Bronchial epithelial cell (primary cell): Measurements from ENCODE around the gene DNAH3. TPM values are rescaled to one million over a fixed set of nuclear protein-coding genes. Genes with fewer than 3 reads are reported as not detected.

ENCODE experiments used
- DNase-seq: peaks from one replicate; pipeline ENCODE4 v3.0.0-alpha.2; 2010; ENCODE audit warnings: low read depth
- FAIRE-seq: peaks from 2 replicates; lab custom pipeline; 2011; peaks lifted over from hg19 to GRCh38; lab: Jason Lieb, UNC
- H3K27me3 ChIP-seq: 2 replicates; pipeline ENCODE4 v1.5.1; 2011; ENCODE audit warnings: low read length; ENCODE audit not compliant: control insufficient read depth, insufficient read depth
- H3K36me3 ChIP-seq: 2 replicates; pipeline ENCODE4 v1.5.1; 2011; ENCODE audit warnings: low read length; ENCODE audit not compliant: control insufficient read depth, insufficient read depth
- H3K4me3 ChIP-seq: 2 replicates; pipeline ENCODE4 v1.5.1; 2011; ENCODE audit warnings: mild to moderate bottlenecking, low read depth, low read length, control low read depth
- total RNA-seq: library from RNA; depleted of rRNA; stranded (reverse); fragments of >200 nt; gene quantifications from 2 replicates; pipeline ENCODE4 v1.2.1, GENCODE V29; 2014
- TF ChIP-seq, protein P1 (sequence below): IDR thresholded peaks from 2 replicates; pipeline ENCODE4 v1.5.1; 2011; ENCODE audit warnings: mild to moderate bottlenecking, moderate library complexity, low read length, control low read depth, inconsistent platforms; ENCODE audit not compliant: insufficient read depth, severe bottlenecking

DNAH3 gene
- total RNA-seq, 1 donor from 2014 or later: 0.26 TPM

DNA sequence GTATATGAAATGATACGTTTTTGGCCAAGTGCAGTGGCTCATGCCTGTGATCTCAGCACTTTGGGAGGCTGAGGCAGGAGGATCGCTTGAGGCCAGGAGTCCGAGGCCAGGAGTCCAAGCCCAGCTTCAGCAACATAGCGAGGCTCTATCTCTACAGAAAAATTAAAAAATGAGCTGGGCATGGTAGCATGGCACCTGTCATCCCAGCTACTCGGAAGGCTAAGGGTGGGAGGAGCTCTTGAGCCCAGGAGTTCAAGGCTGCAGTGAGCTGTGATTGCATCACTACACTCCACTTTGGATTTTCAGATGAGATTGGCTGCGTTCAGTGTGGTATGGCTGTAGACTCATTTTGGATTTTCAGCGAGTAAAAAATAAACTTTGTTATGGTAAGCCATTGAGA lies 112.4 kb downstream of the DNAH3 start:
- Histone ChIP-seq H3K4me3 (no peak overlapping the region), H3K27me3 (no peaks in the 10 kb centered on the region), H3K36me3 (no peaks in the 10 kb centered on the region)
- no peak for FAIRE-seq
- DNase-seq: no peak
- TF ChIP-seq, protein P1, sequence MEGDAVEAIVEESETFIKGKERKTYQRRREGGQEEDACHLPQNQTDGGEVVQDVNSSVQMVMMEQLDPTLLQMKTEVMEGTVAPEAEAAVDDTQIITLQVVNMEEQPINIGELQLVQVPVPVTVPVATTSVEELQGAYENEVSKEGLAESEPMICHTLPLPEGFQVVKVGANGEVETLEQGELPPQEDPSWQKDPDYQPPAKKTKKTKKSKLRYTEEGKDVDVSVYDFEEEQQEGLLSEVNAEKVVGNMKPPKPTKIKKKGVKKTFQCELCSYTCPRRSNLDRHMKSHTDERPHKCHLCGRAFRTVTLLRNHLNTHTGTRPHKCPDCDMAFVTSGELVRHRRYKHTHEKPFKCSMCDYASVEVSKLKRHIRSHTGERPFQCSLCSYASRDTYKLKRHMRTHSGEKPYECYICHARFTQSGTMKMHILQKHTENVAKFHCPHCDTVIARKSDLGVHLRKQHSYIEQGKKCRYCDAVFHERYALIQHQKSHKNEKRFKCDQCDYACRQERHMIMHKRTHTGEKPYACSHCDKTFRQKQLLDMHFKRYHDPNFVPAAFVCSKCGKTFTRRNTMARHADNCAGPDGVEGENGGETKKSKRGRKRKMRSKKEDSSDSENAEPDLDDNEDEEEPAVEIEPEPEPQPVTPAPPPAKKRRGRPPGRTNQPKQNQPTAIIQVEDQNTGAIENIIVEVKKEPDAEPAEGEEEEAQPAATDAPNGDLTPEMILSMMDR: no peak

GRCh38 chr16:21037736-21038135 lies 112.9 kb downstream of the DNAH3 start:
- no peak for FAIRE-seq
- no peaks in the 10 kb centered on the region for H3K27me3 ChIP-seq
- no peak overlapping the region for H3K4me3 ChIP-seq
- TF ChIP-seq, protein P1: no peak
- no peak for DNase-seq
- no peaks in the 10 kb centered on the region for H3K36me3 ChIP-seq

GRCh38 chr16:21037168-21037567 lies 113.5 kb downstream of the DNAH3 start:
- DNase-seq (no peak), FAIRE-seq (no peak)
- Histone ChIP-seq H3K4me3 (no peak overlapping the region), H3K36me3 (no peaks in the 10 kb centered on the region), H3K27me3 (no peaks in the 10 kb centered on the region)
- TF ChIP-seq, protein P1: no peak

- TF ChIP-seq, protein P1: no peak
- FAIRE-seq (no peak), DNase-seq (no peak)
- Histone ChIP-seq H3K27me3 (no peaks in the 10 kb centered on the region), H3K4me3 (no peak overlapping the region), H3K36me3 (no peaks in the 10 kb centered on the region)
Measured at GRCh38 chr16:21036471-21036870, 114.2 kb downstream of the DNAH3 start.

DNA sequence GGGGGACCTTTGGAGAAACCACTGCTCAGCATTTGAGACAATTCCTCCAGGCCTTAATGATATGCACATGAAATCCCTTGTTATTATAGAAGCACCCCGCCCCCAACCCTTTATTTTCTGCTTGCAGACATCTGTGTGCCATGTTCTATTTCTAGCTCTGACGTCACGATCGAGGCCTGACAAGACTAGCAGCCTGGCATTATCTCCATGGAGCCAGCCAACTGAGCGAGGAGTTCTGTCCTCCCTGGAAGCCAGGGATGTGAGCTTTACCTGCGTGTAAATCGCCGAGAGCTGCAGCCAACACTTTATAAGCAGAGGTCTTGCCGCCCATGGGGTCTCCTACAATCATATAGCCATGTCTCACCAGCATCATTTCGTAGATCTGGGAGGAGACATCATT lies 116.9 kb downstream of the DNAH3 start:
- H3K4me3 ChIP-seq: no peak overlapping the region
- FAIRE-seq (no peak), DNase-seq (no peak)
- no peaks in the 10 kb centered on the region for H3K27me3 ChIP-seq
- no peaks in the 10 kb centered on the region for H3K36me3 ChIP-seq
- TF ChIP-seq, protein P1: no peak

DNA sequence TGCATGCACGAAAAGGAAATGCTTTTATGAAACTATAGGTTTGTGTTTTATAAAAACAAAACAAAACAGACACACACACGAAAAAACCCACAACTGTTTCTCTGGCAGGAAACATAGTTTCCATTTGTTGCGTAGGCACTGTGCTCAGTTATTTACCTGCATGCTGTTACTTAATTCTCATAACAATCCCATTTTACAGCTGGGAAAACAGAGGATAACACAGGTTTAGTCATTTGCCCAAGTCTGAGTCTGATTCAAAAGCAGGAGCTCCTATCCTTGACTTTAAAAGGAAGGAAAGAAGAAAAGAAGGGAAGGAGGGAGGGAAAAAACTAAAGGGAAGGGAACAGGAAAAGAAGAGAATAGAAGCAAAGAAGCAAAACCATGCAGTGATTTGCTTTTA lies 117.4 kb downstream of the DNAH3 start:
- Histone ChIP-seq H3K36me3 (no peaks in the 10 kb centered on the region), H3K27me3 (no peaks in the 10 kb centered on the region), H3K4me3 (no peak overlapping the region)
- DNase-seq (no peak), FAIRE-seq (no peak)
- TF ChIP-seq, protein P1: no peak
